HG02870 (cell line): ENCODE data around the gene VSIR.

Experiments used
- ATAC-seq: cut with Tn5 transposase; IDR thresholded peaks from one replicate; pipeline ENCODE4 v1.9.1; 2021; ENCODE audit warnings: mild to moderate bottlenecking, moderate library complexity; ENCODE audit not compliant: unreplicated experiment

Gene VSIR

DNA sequence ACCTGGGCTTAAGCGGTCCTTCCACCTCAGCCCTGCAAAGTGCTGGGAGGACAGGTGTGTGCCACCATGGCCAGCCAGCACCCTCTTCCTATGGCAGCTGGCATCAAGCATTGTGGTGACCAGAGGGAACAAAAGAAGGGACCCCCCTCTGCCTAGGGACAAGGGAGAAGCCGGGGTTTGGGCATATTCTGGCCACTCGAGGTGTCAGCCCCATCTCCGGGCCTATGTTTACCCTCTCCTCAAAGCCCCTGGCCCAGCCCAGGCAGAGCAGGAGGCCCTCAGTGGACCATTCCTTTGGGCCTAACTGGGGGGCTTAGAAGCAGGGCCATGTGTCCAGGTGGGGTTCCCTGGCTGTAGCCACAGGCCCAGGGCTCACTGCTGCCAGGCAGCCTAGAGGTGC is 23.9 kb downstream of the VSIR start:
- ATAC-seq = no peak

DNA sequence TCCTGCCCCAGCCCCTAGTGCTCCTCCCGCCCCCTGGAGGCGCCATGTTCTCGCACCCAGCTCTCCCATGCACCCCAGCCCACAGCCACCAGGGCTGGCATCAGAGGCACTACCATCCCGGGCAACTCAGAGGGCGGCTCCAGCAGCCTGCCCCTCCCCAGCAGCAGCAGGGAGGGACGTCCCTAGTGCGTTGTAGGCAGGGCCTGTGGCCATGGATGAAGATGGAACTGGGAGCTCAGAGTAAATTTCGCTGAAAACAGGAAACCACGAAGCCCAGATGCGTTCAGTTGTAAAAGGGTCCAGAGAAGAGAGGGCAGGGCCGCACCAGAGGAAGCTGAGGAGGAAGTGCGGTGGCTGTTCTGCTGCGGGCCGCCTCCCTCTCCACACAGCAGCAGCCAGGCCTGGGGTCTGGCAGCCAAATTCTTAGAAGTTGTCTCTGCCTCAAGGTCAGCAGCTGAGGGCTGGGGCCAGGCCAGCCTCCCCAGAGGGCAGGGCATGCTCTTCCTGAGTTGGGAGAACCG is 24.6 kb downstream of the VSIR start:
- ATAC-seq = no peak

DNA sequence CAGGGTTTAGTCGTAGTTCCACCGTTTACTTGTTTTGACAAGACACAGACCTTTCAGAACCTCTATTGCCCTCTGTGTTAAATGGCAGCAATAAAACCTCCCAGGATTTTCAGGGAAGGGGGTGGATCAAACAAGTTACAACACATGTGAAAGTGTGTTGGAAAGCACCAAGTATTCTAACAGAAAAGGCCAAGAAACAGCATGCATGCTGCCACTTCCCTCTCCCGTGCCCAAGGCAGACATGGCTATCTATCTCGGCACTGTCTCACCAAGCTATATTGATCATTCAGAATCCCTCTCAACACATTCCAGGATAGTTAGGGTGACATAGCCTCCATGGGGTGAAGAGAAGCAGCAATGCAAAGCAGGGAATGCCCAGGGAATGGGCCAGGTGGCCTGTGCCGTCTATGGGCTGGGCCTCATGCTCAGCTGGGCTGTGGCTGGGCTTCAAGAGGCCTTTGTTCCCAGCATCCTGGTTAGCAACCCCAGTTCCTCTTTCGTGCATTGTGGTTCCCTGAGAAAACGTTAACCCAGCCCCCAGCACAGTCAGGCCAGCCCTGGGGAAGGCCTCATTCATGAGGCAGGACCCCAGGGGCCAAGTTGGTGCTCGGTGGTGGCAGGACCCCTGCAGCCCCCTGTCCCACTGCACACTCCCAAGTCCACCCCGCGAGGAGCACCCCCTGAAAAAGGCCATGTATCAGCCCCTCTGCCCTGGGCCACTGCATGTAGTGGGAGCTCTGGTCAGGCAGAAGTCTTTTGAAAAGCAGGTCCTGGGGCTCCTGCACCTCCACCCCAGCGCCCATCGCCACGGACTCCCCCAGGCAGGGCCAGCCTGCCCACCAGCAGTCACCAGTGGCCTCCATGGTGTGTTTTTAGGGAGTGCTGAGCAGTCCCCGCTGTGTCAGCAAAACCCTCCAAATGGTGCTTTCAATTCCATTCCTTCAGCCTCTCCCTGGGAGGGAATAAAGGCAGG is 25.5 kb downstream of the VSIR start:
- ATAC-seq = no peak

DNA sequence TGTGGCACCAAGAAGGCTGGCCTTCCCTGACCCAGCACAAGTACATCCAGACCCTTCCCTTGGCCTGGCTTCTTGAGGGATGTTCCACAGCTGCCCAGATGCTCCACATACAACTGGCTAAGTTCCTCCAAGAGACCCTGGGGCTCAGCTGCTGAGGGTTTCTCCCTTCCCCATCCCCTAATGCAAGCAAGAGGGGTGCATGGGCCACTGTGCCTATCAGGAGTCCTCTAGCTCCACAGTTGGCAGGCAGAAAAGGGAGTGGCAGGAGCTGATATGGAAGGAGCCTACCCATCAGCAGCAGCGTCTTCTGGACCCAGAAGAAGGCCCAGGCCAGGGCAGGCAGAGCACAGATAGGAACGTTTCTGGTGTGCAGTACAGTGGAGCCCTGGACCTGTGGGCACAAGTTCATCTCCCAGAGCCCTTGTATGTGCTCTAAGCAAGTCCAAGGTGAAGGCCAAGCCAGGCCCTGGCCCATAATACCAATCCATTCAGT is 26.2 kb downstream of the VSIR start:
- no peak for ATAC-seq

- no peak for ATAC-seq
These were observed 26.8 kb downstream of the VSIR start for GRCh38 chr10:71746344-71747037.

DNA sequence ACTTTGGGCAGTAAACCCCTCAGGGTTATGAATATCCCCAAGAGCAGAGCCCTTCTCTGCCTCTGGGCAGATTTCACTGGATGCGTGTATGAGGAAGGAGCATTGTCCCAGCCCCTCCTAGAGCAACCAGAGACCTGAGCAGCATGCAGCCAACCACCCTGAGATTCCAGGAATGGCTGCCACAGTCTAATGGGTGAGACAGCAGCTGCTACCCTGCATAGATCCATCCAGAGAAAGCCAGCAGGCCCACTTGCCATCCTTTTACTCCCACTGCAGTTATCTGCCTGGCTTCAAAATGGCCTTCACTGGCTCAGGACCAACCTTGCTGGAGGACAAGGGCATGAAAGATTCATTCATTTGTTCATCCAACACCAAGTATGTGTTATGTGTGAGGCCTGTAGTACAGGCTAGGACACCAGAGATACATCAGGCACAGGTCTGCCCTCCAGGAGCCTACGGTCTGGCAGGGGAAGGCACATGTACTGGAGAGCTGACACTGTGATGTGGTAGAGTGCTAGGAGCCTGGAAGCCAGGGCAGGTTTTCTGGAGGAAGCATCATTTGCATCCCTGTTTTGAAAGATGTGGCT is 27.6 kb downstream of the VSIR start:
- ATAC-seq = no peak

DNA sequence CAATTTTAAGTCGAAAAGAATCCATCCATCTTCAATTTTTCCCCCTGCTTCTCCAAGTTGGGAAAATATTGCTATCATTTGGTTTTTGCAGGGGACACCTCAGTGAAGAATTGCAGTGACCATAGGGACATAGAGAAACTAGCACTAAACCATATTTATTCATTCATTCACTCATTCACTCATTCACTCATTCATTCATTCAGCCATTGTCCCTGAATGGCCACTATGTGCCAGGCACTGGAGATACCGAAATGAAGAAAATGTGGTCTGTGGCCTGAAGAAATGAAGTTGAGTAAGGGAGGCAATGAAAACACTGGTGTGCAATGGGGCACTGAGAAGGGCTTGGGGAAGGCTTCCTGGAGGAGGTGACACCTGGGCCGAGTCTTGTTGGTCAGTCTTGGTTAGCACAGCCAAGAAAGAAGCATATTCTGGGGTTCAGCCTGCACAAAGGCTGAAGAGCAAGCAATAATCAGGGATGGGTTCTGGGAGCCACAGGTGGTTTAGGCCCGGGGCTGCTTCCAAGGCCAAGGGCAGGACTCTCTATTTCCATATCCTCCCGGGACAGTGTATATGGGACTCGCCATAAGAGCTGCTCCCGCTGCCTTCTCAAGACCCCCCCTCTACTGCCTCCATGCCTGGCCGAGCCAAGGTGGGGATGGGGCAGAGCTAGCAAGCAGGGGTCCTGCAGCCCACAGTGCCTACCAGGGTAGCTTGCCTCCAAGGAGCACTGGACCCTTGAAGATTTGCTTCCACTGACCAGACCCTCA is 28.2 kb downstream of the VSIR start:
- no peak for ATAC-seq

DNA sequence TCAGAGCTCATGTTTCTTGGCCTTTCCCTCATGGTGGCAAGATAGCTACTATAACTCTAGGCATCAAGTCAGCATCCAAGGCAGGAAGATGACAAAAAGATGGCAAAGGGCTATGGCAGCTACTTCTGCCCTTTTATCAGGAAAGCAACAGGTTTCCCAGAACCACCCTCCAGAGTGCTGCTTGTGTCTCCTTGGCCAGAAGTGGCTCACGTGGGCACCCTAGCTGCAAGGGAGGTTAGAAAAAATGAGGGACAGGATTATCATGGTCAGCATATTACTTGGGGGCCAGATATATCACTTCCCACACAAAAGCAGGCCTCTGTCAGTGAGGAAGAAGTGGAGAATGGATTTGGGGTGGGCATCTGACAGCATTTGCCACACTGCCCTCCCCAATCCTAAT is 29.5 kb downstream of the VSIR start:
- no peak for ATAC-seq

DNA sequence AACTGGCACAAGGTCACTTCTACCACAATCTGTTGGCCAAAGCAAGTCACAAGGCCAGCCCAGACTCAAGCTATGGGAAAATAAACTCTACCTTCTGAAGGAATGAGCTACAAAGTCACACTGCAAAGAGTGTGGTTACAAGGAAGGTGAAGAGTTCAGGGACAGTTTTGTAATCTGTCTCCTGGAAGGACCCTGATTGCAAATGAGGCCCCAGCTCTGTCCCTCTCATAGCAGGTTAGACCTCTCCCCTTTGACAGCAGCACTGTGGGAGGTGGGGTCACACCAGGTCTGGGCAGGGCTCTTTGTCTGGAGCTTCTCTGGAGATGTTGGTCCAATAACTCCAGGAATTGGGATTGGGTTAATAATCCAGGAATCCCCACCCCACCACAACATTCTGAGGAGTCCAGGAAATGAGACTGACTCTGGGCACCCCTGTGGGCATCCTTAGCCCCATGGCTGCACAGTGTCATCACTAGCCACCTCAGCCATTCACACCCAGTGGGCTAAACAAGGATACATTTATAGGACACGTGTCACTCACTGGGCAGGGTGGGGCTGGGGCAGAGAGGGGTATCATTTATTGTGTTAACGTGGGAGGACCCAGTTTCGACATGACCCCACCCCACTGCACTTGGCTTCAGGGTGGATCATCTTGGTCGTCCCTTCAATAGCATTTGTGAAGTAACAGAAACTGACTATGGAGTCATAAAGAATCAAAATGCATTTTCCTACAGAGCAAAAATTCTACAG is 30.1 kb downstream of the VSIR start:
- ATAC-seq = no peak

GRCh38 chr10:71742301-71743088 is 30.8 kb downstream of the VSIR start:
- ATAC-seq = no peak

DNA sequence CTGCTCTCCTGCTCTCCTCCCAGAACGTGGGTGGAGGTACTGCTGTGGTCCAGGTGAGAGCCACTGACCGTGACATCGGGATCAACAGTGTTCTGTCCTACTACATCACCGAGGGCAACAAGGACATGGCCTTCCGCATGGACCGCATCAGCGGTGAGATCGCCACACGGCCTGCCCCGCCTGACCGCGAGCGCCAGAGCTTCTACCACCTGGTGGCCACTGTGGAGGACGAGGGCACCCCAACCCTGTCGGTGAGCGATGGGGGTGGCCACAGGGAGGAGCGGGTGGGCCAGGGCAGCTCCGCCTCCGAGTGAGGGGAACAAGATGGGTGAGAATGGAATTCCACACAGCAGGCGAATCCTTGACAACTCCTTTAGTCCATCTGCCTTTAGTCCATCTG is 31.6 kb downstream of the VSIR start:
- ATAC-seq = no peak

DNA sequence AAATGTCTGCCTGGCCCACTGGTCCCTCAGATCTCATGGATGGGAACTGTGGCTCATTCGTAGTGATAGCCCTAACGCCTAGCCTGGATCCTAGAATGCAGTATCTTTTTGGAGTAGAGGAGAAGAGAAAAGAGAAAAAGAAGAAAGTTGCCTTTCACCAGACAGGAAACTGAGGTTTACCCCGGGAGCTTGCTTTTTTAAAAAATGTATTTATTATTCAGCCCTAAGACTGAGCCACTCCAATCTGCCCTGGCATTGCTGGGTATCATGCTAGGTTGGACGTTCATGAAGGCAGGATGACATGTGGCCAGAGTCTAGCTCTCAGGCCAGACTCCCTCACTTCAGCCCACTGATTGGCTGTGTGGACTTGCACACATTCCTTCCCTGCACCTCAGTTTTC is 32.3 kb downstream of the VSIR start:
- no peak for ATAC-seq

GRCh38 chr10:71740069-71740653 is 33.2 kb downstream of the VSIR start:
- ATAC-seq = no peak

DNA sequence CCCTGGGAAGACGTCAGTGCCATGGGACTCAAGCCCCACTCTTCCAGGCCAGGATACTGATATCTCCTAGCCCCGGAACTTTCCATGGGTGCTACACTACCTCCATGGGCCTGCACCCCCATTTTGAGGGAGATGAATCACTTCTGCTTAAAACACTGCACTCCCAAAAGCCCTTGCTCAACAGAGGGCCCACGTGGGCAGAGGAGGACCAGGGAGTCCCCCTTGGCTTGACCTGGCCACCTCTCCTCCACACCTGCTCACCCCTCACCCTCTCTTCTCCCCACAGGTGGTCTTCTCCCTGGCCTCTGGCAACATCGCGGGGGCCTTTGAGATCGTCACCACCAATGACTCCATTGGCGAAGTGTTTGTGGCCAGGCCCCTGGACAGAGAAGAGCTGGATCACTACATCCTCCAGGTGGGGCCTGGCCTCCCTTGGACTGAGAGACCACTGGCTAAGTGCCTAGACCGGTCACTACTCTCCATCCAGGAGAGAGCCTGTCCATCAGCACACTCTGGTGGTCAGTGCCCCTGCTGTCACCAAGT is 33.9 kb downstream of the VSIR start:
- ATAC-seq = no peak

DNA sequence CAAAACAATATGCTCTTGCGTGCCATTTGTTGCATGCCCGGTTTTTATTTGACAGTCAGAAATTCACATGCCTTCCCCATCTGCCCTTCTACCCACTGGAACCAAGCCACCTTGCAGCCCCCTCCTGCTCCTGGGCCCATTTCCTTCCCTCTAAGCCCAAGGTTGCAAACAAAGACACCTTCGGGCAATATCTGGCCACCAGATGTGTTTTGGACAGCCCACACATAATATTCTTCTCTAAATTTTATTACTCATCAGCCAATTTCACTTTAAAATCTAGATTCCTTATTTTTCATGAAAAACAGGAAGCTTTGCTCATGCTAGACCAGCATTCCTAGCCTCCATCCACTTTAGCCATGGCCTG is 35.5 kb downstream of the VSIR start:
- no peak for ATAC-seq

DNA sequence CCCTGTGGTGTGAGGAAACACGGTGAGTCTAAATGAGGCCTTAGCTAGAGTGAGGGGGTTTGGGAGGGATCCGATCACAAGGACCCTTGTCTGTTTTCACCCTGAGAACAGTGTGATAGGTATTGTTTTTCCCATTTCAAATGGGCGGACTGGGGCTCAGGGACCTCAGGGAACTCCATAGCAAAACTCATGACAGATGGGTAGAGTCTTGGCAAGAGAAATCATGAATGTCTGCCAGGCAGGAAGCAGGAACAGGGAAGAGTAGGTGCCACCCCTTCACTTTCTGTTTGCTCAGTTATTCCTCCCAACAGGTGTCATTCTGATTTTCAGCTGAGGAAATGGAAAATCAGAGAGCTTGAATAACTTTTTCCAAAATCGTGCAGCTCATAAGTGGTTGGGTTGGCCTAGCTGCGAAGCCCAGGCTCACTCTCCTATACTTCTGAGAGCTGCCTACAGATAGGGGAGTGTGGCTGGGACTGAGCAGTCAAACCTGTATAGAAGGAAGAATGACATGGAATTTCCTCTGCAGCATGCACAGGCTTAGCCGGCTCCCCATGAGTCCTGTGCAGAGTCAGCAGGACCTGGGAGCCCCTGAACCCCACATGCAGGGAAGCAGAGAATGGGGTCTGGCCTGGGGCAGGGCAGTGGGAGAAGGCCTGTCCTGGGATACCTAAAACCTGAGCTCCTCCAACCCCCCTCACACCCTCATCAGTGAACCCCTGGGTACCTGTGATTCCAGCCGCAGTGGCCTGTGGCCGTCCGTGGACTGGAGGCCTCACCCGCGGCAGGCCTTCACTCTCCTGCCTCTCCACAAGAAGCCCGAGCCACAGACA is 36.1 kb downstream of the VSIR start:
- ATAC-seq = no peak

DNA sequence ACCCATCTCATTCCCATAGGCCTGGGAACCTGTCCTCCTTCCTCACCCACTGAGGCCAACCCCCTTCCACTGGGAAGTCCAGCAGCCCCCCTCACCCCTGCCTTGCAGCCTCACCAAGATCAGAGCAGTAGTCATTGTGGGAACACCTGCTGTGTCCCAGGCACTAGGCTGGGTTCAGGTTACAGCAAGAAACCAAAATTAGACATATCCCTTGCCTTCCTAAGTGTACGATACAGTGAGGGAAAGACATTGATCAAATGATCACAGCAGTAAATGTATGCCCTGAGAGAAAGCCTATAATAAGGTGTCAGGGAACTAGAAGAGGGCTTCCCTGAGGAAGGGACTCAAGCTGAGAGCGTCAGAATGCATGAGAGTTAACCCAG is 36.8 kb downstream of the VSIR start:
- no peak for ATAC-seq
